ENCODE results near the gene SLC15A4.

The SLC15A4 gene

GRCh38 chr12:128790221-128790620 is 33.5 kb downstream of the SLC15A4 start:
- in situ Hi-C loops (cut with MboI; ENCODE audit: low sequenced_read_pairs, unreplicated experiment), result no loop called here
- TF ChIP-seq, protein P1, sequence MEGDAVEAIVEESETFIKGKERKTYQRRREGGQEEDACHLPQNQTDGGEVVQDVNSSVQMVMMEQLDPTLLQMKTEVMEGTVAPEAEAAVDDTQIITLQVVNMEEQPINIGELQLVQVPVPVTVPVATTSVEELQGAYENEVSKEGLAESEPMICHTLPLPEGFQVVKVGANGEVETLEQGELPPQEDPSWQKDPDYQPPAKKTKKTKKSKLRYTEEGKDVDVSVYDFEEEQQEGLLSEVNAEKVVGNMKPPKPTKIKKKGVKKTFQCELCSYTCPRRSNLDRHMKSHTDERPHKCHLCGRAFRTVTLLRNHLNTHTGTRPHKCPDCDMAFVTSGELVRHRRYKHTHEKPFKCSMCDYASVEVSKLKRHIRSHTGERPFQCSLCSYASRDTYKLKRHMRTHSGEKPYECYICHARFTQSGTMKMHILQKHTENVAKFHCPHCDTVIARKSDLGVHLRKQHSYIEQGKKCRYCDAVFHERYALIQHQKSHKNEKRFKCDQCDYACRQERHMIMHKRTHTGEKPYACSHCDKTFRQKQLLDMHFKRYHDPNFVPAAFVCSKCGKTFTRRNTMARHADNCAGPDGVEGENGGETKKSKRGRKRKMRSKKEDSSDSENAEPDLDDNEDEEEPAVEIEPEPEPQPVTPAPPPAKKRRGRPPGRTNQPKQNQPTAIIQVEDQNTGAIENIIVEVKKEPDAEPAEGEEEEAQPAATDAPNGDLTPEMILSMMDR (IDR thresholded peaks at IDR 0.05; ENCODE audit: borderline replicate concordance, control extremely low read depth, extremely low read depth, insufficient read depth, missing control alignments), result no peak

GRCh38 chr12:128789356-128789929 is 34.3 kb downstream of the SLC15A4 start:
- in situ Hi-C loops (cut with MboI; ENCODE audit: low sequenced_read_pairs, unreplicated experiment), result no loop called here
- TF ChIP-seq, protein P1 (IDR thresholded peaks at IDR 0.05; ENCODE audit: borderline replicate concordance, control extremely low read depth, extremely low read depth, insufficient read depth, missing control alignments), result no peak
- DNase-seq (ENCODE audit: low spot score), result no peak

More at GRCh38 chr12:128790221-128790620, 33.5 kb downstream of the SLC15A4 start:
- no peak for DNase-seq (ENCODE audit: low spot score)

- in situ Hi-C loops (cut with MboI; ENCODE audit: low sequenced_read_pairs, unreplicated experiment), result no loop called here
- no peak for DNase-seq (ENCODE audit: low spot score)
- TF ChIP-seq, protein P1 (IDR thresholded peaks at IDR 0.05; ENCODE audit: borderline replicate concordance, control extremely low read depth, extremely low read depth, insufficient read depth, missing control alignments), result no peak
Measured at GRCh38 chr12:128787827-128788226, 35.9 kb downstream of the SLC15A4 start.

DNA sequence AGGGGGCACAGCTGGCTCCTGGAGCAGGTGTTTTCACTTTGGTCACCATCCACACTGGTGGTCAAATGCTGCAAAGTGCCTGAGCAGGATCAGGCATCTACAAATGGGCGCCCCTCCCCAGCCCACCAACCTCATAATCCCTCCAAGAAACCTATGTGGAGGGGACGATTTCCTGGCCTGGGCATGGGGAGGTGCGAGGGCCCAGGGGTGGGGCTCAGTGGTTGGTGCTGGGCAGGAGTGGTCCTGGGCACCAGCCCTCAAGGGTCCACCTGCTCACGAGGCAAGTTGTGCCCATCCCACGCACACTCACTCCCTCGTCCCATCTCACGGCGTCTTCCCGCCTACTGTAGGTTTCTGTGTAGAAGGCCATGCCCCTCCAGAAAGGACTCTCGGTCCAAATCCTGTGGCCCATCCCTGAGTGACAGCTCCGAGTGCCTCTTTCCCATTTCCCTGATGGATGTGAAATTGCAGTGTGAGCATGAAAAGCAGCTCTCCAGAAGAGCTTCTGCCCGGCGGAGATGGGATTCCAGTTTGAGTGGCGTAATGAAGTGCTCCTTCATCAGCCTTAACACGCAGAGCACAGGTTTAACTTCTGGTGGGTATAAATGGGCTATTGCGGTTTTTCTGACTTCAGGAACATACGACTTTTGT is 36.9 kb downstream of the SLC15A4 start:
- TF ChIP-seq, protein P1 (IDR thresholded peaks at IDR 0.05; ENCODE audit: borderline replicate concordance, control extremely low read depth, extremely low read depth, insufficient read depth, missing control alignments), result no peak
- in situ Hi-C loops (cut with MboI; ENCODE audit: low sequenced_read_pairs, unreplicated experiment), result no loop called here
- DNase-seq (ENCODE audit: low spot score), result no peak

DNA sequence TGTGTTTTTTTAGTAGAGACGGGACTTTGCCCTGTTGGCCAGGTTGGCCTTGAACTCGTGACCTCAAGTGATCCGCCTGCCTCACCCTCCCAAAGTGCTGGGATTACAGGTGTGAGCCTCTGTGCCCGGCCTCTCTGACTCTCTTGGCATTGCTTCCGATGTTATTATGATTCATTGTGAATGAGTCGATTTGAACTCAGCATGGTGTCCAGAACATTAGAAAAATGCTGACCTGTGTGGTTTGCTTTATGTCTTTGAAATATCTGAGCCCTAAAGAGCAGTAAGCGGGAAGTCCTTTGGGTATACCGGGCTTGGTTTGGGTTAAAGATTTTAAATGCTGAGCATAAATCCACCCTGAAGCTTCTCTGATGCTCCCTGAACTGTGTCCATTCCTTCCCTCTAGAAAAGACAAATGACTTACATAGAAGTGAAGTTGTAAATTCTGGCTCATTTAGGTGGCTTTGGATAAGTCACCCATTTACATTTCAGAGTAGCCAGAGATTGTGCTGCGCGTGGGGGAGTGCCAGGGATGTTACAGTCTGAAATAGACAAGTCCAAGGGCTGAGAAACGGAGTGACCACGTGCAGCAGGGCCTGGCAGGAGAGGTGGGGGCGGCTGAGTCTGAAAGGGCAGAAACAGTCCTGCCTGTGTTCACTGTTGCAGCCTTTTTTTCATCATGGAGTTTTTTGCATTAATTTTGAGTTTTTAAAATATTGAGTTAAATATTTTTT is 39.6 kb downstream of the SLC15A4 start:
- TF ChIP-seq, protein P1 (IDR thresholded peaks at IDR 0.05; ENCODE audit: borderline replicate concordance, control extremely low read depth, extremely low read depth, insufficient read depth, missing control alignments), result no peak
- DNase-seq (ENCODE audit: low spot score), result no peak
- in situ Hi-C loops (cut with MboI; ENCODE audit: low sequenced_read_pairs, unreplicated experiment), result no loop called here

GRCh38 chr12:128783129-128783574 is 40.6 kb downstream of the SLC15A4 start:
- TF ChIP-seq, protein P1 (IDR thresholded peaks at IDR 0.05; ENCODE audit: borderline replicate concordance, control extremely low read depth, extremely low read depth, insufficient read depth, missing control alignments), result no peak
- in situ Hi-C loops (cut with MboI; ENCODE audit: low sequenced_read_pairs, unreplicated experiment), result no loop called here
- DNase-seq (ENCODE audit: low spot score), result peak; percentile 70

Measured in GM13976 (cell line).